WI38 (cell line): ENCODE measurements around the gene TMCC2.
"Not testable (repeated sequence)": the region's sequence is repeated elsewhere in the genome, so short reads cannot be mapped to it uniquely, and the experiment has no call there.

Experiments
- H3K4me3 ChIP-seq: 2 replicates; pipeline ENCODE4 v1.5.1; 2011; ENCODE audit warnings: low read depth, mild to moderate bottlenecking, control low read depth, low read length
- CTCF ChIP-seq: IDR thresholded peaks from 2 replicates; pipeline ENCODE4 v1.5.1; 2012; ENCODE audit warnings: low read depth, mild to moderate bottlenecking, control low read depth, low read length

TMCC2 gene

DNA sequence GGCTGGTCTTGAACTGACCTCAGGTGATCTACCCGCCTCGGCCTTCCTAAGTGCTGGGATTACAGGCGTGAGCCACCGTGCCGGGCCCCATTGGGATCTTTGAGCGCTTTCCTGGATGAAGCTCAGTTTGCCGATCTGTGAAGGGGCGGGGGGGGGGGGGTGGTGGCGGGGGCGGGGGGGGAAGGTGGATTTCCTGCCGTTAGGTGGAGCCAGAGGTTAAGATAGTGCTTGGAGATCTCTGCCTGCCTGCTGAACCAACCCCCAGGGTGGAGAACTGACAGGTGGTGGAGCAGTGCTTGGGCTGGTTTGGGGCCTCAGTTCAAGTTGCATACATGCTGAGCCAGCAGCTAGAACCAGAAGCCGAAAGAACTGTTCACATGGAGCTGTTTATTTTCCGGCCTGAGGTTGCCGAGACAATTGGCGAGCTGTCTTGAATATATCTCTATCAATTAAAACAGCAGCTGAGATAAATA lies 1.7 kb downstream of the TMCC2 start:
- no peak for TF ChIP-seq CTCF
- H3K4me3 ChIP-seq: no peak overlapping the region; the same call in 1 of the 2 replicates

DNA sequence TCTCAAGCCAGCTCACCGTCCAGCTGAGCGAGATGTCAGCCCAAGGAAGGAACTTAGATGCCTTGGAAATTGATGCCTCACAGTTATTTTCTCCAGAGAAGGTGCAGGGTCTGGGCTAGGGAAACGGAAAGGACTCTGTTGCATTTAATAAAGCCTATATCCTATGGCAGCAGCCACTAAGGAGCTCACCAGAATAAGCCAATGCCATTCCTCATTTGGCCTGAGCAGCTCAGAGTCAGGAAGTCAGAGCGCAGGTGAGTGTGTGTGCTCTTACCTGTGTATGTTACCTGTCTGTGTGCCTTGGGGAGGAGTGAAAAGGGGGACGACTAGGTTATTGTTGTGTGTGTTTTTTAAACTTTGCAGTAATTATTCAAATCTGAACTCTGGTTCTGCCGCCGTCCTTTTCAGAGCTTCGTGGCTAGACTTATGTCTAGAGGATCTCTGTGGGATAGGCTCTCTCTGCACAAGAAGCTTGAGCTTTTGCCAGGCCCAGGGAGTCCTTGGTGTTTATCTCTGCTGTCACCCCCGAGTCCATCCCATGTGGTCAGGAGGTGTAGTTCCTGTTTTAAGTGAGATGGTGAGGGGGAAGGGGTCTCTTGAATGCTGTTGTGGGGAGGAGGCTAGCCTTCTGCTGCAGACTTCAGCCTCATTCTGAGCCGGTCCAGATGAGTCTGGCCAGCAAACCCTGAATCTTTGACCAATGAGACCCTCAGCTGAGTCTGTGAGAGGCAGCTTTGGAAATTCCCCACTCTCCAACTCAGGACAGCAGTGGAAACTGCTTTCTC lies 2.4 kb downstream of the TMCC2 start:
- no peak for TF ChIP-seq CTCF
- H3K4me3 ChIP-seq: no peak overlapping the region

DNA sequence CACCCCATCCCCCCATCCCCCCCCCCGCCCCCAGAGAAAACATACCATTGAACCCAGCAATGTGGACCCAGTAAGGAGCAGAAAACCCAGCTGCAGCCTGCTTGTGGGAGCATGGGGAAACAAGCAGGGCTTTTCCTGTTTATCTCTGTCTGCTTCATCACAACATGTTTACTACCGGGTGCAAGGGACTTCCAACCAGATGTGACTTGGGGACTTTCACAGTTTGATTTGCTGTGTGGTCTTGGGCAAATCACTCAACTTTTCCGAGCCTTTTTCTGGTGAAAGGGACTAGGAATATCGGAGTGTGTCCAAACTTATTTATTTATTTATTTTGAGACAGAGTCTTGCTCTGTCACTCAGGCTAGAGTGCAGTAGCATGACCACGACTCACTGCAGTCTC lies 3.2 kb downstream of the TMCC2 start:
- no peak for TF ChIP-seq CTCF
- H3K4me3 ChIP-seq: no peak overlapping the region

- no peak overlapping the region for H3K4me3 ChIP-seq
- no peak for TF ChIP-seq CTCF
Measured at GRCh38 chr1:205232127-205232820, 4.5 kb downstream of the TMCC2 start.

DNA sequence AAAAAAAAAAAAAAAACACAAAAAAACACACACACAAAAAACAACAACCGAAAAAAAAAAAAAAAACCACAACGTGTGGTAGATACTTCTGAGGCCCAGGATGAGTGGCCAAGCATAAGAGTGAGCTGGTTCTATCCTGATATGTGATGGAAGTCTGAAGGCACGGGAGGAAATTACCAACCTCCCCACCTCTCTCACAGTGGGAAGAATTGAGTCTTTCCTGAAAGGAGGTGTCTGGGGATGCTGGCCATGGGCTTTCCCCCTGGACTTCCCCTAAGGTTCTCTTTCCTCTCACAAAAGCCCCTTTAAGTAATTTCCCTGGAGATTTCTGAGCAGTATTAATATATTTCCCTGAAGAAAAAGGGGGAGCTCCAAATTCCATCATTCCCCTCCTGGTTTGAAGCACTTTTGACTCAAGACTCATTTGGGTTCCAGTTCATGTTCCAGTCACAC lies 5.2 kb downstream of the TMCC2 start:
- no peak for TF ChIP-seq CTCF

DNA sequence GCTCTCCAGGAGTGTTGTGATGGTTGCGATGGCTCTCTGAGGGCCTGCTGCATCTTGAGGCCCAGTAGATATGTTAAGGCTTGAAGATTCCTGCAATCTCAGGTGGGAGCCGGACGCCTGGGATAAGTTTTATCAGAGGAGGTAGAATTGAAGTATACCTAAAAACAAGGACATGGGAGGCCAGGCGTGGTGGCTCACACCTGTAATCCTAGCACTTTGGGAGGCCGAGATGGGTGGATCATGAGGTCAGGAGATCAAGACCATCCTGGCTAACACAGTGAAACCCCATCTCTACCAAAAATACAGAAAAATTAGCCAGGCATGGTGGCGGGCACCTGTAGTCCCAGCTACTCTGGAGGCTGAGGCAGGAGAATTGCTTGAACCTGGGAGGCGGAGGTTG lies 6.2 kb downstream of the TMCC2 start:
- not testable (repeated sequence) for H3K4me3 ChIP-seq

More for the DNA sequence above, 5.2 kb downstream of the TMCC2 start:
- H3K4me3 ChIP-seq: no peak overlapping the region

GRCh38 chr1:205235951-205236350 lies 8.2 kb downstream of the TMCC2 start:
- no peak overlapping the region for H3K4me3 ChIP-seq
- TF ChIP-seq CTCF: no peak
